NOMO-1 (cell line): ENCODE data around the gene HLA-E.

Source experiments
- DNase-seq, 2 experiments: peaks; one replicate each; lab custom pipeline; 2025; ENCODE audit not compliant: unreplicated experiment in 2 of 2; lab: John Stamatoyannopoulos, UW

HLA-E gene

DNA sequence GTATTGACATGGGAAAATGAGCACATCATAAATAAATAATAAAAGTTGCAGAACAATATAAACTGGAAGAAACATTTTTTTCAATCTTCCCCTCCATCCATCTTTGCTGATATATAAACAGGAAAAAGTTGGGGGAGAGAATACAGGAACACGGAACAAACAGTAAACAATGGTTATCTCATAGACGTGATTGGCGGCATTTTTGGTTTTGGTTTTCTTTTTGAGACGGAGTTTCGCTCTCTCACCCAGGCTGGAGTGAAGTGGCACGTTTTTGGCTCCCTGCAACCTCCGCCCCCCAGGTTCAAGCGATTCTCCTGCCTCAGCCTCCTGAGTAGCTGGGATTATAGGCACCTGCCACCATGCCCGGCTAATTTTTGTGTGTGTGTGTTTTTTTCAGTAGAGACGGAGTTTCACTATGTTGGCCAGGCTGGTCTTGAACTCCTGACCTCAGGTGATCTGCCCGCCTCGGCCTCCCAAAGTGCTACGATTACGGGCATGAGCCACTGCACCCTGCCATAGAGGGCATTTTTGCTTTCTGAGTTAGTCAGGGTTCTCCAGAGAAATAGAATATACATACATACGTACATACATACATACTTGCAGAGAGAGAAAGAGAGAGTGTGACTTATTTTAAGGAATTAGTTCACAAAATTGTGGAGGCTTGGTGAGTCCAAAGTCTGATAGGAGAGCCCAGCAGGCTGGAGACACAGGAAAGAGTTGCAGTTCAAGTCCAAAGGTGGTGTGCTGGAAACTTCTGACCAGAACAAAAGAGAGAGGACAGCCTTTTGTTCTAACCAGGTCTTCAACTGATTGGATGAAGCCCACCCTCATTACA, 44.4 kb downstream of the HLA-E start:
- DNase-seq: no peak

DNA sequence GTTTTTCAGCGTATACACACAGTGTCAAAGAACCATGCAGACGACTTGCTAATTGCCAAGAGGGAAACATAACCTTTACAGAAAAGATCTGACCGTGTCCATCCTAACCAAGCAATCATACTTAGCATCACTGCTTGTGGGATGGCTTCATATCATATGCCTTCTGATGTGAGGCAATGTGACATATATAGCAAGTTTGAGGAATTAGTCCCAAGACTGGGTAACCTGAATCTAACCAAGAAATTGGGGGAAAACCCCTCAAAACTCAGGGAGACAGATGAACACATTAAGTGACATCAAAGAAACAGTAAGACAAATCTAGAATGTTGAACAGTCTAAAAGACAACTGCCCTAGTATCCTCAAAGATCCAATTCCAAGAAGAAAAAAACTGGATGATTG, 48.6 kb downstream of the HLA-E start:
- DNase-seq: no peak

DNA sequence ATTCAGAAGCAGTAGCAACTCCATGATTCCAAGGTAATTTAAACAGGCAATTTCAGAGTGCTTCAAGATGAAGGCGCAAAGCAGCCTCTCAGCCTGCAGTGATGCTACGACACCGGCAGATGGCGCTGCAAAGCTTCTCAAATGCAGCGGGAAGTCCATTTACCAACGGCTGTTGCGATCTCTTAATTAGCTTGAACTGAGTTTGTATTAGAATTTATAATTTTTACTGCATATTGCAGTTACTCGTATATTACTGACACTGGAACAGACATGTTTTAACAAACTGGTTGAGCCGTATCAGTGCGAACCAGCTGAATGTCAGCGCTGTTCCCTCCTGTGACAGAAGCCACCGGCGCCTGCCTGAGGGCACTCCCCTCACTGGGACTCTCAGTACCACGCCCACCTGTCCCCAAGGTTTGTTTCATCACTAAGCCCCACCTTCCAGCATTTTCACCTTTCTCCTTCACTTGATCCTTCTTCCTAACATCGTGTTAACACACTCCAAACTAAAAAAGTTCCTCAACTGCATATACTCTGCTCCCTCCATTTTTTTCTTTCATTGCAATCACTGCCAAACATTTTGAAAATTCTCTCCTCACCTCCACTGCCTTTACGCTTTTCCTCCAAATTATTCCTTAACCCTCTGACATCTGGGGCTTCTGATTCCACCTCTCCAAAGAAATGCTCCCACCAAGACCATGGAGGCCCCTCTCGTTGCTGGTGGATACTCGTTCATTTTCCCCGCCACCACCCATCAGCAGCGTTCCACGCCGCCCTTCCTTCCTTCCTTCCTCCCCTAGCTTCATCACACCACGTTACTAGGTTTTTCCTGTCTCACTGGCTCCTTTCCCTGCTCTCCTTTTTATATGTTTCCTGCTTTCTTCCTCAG, 52.5 kb downstream of the HLA-E start:
- peak; percentile 66 to 86 for DNase-seq

DNA sequence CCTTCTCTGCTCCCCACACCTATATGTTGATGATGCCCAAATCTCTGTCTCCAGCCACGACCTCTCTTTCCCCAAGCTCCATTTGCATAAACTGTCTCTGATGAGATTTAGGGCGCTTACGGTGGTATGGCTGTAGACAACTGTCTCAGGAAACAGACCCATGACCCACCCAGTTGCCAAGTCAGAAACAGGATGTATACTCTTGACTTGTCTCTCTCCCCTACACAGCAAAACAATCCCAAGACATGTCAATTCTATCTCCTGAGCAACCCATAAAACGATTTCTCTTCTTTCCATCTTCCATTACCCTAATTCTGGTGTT, 53.1 kb downstream of the HLA-E start:
- DNase-seq: no peak

DNA sequence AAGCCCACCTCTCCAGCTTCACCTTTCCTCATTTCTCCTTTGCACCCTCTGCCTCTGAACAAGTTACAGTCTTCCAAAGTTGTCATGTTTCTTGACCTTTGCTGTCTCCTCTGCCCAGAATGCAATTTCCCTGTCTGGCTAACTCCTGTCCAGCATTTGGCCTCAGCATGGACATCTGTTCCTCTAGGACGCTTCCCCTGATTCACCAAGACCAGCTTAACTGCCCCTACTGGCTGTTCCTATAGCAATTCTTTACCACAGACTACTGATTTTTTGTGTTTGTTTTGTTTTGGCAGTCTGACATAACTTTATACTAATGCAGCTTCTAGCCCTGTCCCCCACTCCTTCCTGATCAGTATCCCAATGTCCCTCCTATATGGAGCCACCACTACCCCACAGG, 53.6 kb downstream of the HLA-E start:
- no peak for DNase-seq
